ENCODE results near the gene B3GAT3.
"Not testable (repeated sequence)": the region's sequence is repeated elsewhere in the genome, so short reads cannot be mapped to it uniquely, and the experiment has no call there.

The B3GAT3 gene

DNA sequence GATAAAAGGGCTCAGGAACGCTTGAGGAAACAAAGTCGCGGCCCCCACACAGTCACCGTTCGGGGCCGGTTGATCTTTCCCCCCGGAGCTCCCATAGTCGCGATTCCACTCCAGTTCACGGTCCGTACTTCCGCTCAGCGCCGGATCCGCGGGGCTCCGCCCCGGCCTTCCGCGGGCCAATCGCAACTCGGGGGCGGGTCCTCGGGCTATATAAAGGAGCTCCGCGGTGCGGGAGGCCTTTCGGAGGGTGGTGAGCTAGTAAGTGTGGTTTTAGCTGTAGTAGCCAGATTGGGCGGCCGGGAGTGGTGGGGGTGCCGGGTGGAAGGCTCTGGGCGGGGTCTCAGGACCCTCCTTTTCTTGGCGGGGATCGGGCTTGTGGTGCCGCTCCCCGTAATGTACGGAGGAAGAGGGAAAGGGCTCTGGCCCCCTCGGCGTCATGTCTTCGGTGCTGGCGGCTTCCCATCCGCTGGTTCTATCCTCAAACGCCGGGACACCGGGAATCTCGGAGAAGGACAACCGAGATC lies 43.4 kb upstream of the B3GAT3 start, which contains the start of the genes C11orf98 and CSKMT:
TSS of gene C11orf98 (minus strand) at position 136 of the 524 bp plus-strand sequence. CDS start at position 95, 41 bp downstream.
TSS of gene CSKMT (plus strand) at position 238 of the 524 bp plus-strand sequence. CDS start 568 bp downstream, outside the sequence.
- no peak for TF ChIP-seq CTCF (IDR thresholded peaks at IDR 0.05; ENCODE audit: control insufficient read depth, insufficient read depth, low read depth, low read length, missing control alignments)
- peak; percentile 71 for DNase-seq (ENCODE audit: low read depth)
- peak within 1 kb of the TSS; percentile 96 for H3K4me3 ChIP-seq (ENCODE audit: control insufficient read depth, low read depth, low read length)

GRCh38 chr11:62664405-62665074 lies 42.8 kb upstream of the B3GAT3 start:
- H3K4me3 ChIP-seq (ENCODE audit: control insufficient read depth, low read depth, low read length): peak overlapping the region; percentile 96
- TF ChIP-seq CTCF (IDR thresholded peaks at IDR 0.05; ENCODE audit: control insufficient read depth, insufficient read depth, low read depth, low read length, missing control alignments): no peak
- no peak for DNase-seq (ENCODE audit: low read depth)

- H3K4me3 ChIP-seq (ENCODE audit: control insufficient read depth, low read depth, low read length): no peak overlapping the region
- DNase-seq (ENCODE audit: low read depth): no peak
- no peak for TF ChIP-seq CTCF (IDR thresholded peaks at IDR 0.05; ENCODE audit: control insufficient read depth, insufficient read depth, low read depth, low read length, missing control alignments)
Measured at GRCh38 chr11:62656796-62657429, 35.1 kb upstream of the B3GAT3 start.

GRCh38 chr11:62654297-62654696 lies 32.5 kb upstream of the B3GAT3 start:
- no peak for DNase-seq (ENCODE audit: low read depth)
- no peak for TF ChIP-seq CTCF (IDR thresholded peaks at IDR 0.05; ENCODE audit: control insufficient read depth, insufficient read depth, low read depth, low read length, missing control alignments)
- H3K4me3 ChIP-seq (ENCODE audit: control insufficient read depth, low read depth, low read length): no peak overlapping the region

DNA sequence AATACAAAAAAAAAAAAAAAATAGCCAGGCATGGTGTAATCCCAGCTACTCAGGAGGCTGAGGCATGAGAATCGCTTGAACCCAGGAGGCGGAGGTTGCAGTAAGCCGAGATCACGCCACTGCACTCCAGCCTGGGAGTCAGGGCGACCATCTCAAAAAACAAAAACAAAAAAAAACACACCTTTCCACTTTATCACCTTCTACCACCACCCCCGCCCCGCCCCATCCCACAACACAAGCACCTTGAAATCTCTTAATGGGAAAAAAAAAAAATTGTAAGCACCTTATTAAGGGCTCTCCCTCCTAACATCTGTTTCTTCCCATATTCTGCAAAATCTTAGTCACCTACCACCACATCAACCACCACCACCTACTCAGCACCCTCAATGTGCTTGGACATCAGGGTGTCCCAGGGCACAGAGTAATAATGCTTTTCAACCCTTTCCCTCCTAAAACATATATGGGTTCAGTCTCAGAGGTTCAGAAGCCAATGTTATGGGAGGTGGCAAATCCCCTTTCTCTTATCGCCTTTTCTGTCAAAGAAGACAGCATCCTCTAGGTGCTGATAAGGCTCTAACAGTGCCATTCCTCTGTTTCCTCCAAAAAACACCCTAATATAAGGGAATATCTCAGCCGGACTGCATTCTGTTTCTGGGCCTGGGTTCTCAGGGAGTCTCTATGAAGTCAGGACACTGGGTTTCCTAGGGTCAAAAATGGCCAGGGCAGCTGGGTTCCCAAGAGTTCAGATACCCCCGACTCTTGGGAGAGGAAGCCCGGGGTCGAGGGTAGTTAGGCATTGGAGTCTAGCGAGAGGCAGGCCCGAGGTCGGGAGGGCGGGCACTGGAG lies 30.6 kb upstream of the B3GAT3 start:
- DNase-seq (ENCODE audit: low read depth): no peak
- peak overlapping the region; percentile 82 for H3K4me3 ChIP-seq (ENCODE audit: control insufficient read depth, low read depth, low read length)
- no peak for TF ChIP-seq CTCF (IDR thresholded peaks at IDR 0.05; ENCODE audit: control insufficient read depth, insufficient read depth, low read depth, low read length, missing control alignments)

DNA sequence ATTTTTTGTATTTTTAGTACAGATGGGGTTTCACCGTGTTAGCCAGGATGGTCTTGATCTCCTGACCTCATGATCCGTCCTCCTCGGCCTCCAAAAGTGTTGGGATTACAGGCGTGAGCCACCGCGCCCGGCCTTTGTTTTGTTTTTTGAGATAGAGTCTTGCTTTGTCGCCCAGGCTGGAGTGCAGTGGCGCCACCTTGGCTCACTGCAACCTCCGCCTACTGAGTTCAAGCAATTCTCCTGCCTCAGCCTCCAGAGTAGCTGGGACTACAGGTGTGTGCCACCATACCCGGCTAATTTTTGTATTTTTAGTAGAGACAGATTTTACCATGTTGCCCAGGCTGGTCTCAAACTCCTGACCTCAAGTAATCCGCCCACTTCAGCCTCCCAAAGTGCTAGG lies 28.5 kb upstream of the B3GAT3 start:
- not testable (repeated sequence) for DNase-seq (ENCODE audit: low read depth); H3K4me3 ChIP-seq (ENCODE audit: control insufficient read depth, low read depth, low read length)

Data from AG09309 (cell line).